Measurements from ENCODE around the gene IMMP2L. TPM values are rescaled to one million over a fixed set of nuclear protein-coding genes. Genes with fewer than 3 reads are reported as not detected.
A peak's percentile ranks its signal among the peaks of the same experiment; 100 is the strongest.

The IMMP2L gene
- total and polyA plus RNA-seq, 4 donors, result 7.3 to 21.1 (median 12.4) TPM

DNA sequence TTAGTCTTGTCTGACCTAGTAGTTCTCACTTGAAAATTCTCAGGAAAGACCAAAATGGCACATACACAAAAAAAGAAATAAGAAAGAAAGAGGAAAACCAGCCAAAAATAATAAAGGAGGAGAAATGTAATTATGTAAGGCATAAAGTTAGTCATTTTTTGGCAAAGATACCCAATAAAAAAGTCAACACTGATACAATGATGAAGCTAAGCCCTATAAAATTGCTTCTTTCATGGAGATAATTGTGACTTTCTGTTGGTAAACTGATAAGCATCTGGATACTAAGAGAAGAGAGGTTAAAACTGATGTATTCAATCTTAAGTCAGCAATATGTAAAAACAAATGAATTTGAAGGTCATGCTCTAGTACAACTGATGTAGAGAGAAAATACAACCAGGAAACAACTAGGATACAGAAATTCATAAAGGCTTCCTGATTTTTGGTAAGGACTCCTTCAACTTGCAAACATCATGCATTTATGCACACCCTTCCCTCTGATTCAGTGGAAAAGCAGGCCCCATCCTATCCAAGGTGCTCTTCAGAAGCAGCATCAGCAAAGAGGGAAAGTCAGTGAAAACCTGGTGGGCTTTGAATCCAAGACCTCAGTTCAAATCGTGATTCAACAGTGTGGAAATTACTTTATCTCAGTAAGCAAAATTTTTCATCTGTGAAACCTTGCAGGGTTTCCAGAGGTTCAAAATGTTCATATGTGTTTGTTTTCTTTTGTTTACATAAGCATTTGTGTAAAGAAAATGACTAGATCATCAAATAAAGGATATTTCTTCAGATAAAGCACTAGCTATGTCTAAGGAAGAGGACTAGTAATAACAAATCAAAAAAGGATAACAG, 32.6 kb downstream of the IMMP2L start:
- Histone ChIP-seq H3K4me3 (ENCODE audit: low read depth in 1 of 3, low read length in 3 of 3) (no peak overlapping the region), H3K36me3 (ENCODE audit: control insufficient read depth in 4 of 4, insufficient read depth in 3 of 4, low read depth in 1 of 4, low read length in 3 of 4) (no peaks in the 10 kb centered on the region), H3K9me3 (ENCODE audit: control insufficient read depth in 4 of 4, low read length in 3 of 4) (no peaks in the 10 kb centered on the region), H3K9ac (ENCODE audit: low read depth in 1 of 2, low read length in 2 of 2) (no peak overlapping the region), H3K27me3 (ENCODE audit: control insufficient read depth in 4 of 4, insufficient read depth in 4 of 4, low read length in 3 of 4) (no peaks in the 10 kb centered on the region), H3K27ac (ENCODE audit: low read depth in 1 of 2, low read length in 2 of 2) (no peak overlapping the region), H3K4me1 (ENCODE audit: control insufficient read depth in 4 of 4, insufficient read depth in 4 of 4, low read length in 3 of 4) (peaks cover 3 to 12% (median 10%) of the 10 kb centered on the region in 4 donors)
- no peak for DNase-seq (ENCODE audit: low spot score)
- TF ChIP-seq FOXA2 (IDR thresholded peaks at IDR 0.05), result peak; percentile 49
- TF ChIP-seq, protein P1, sequence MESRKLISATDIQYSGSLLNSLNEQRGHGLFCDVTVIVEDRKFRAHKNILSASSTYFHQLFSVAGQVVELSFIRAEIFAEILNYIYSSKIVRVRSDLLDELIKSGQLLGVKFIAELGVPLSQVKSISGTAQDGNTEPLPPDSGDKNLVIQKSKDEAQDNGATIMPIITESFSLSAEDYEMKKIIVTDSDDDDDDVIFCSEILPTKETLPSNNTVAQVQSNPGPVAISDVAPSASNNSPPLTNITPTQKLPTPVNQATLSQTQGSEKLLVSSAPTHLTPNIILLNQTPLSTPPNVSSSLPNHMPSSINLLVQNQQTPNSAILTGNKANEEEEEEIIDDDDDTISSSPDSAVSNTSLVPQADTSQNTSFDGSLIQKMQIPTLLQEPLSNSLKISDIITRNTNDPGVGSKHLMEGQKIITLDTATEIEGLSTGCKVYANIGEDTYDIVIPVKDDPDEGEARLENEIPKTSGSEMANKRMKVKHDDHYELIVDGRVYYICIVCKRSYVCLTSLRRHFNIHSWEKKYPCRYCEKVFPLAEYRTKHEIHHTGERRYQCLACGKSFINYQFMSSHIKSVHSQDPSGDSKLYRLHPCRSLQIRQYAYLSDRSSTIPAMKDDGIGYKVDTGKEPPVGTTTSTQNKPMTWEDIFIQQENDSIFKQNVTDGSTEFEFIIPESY (IDR thresholded peaks at IDR 0.05), result no peak
- 27% methylated on average over 1 of the region's 1 CpG for WGBS

DNA sequence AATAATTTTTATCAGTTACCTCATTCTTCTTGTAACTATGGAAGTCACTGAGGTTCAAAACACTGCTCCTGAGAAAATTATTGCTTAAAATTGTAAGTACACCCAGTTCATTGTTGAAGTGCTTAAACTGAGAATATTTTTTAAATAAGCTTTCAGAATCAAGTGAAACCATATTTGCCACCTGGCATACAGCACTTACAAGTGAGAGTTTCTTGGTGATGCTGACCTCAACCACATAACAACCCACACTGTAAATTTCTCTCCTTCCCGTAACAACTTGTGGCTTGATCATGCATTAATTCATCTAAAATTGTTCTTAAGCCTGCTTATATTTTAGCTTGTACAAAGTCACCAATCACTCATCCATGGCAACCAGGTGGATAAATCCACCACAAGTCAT, 34.0 kb downstream of the IMMP2L start:
- Histone ChIP-seq H3K9ac (ENCODE audit: low read depth in 1 of 2, low read length in 2 of 2) (no peak overlapping the region), H3K27ac (ENCODE audit: low read depth in 1 of 2, low read length in 2 of 2) (no peak overlapping the region), H3K4me3 (ENCODE audit: low read depth in 1 of 3, low read length in 3 of 3) (no peak overlapping the region), H3K27me3 (ENCODE audit: control insufficient read depth in 4 of 4, insufficient read depth in 4 of 4, low read length in 3 of 4) (no peaks in the 10 kb centered on the region), H3K9me3 (ENCODE audit: control insufficient read depth in 4 of 4, low read length in 3 of 4) (no peaks in the 10 kb centered on the region), H3K36me3 (ENCODE audit: control insufficient read depth in 4 of 4, insufficient read depth in 3 of 4, low read depth in 1 of 4, low read length in 3 of 4) (no peaks in the 10 kb centered on the region), H3K4me1 (ENCODE audit: control insufficient read depth in 4 of 4, insufficient read depth in 4 of 4, low read length in 3 of 4) (peaks cover 3 to 12% (median 10%) of the 10 kb centered on the region in 4 donors)
- whole genome bisulfite sequencing, result 94% methylated on average over 1 of the region's 1 CpG
- TF ChIP-seq EGR1 (IDR thresholded peaks at IDR 0.05; ENCODE audit: low read depth in 2 of 2) (no peak), NR2F2 (IDR thresholded peaks at IDR 0.05) (no peak), SP1 (IDR thresholded peaks at IDR 0.05) (no peak), HNF4G (IDR thresholded peaks at IDR 0.05) (no peak), GABPA (IDR thresholded peaks at IDR 0.05 in 1 of 2, conservative IDR thresholded peaks at IDR 0.05 in 1 of 2) (no peak), RXRA (IDR thresholded peaks at IDR 0.05) (no peak), JUND (IDR thresholded peaks at IDR 0.05) (no peak), FOXA2 (IDR thresholded peaks at IDR 0.05) (no peak), REST (IDR thresholded peaks at IDR 0.05) (no peak), FOXA1 (IDR thresholded peaks at IDR 0.05) (no peak), RAD21 (IDR thresholded peaks at IDR 0.05) (no peak), HNF4A (conservative IDR thresholded peaks at IDR 0.05) (no peak), TAF1 (conservative IDR thresholded peaks at IDR 0.05) (no peak), MAX (IDR thresholded peaks at IDR 0.05) (no peak), YY1 (IDR thresholded peaks at IDR 0.05) (no peak)
- TF ChIP-seq, protein P2, sequence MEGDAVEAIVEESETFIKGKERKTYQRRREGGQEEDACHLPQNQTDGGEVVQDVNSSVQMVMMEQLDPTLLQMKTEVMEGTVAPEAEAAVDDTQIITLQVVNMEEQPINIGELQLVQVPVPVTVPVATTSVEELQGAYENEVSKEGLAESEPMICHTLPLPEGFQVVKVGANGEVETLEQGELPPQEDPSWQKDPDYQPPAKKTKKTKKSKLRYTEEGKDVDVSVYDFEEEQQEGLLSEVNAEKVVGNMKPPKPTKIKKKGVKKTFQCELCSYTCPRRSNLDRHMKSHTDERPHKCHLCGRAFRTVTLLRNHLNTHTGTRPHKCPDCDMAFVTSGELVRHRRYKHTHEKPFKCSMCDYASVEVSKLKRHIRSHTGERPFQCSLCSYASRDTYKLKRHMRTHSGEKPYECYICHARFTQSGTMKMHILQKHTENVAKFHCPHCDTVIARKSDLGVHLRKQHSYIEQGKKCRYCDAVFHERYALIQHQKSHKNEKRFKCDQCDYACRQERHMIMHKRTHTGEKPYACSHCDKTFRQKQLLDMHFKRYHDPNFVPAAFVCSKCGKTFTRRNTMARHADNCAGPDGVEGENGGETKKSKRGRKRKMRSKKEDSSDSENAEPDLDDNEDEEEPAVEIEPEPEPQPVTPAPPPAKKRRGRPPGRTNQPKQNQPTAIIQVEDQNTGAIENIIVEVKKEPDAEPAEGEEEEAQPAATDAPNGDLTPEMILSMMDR (IDR thresholded peaks at IDR 0.05; ENCODE audit: low read depth, low read length, missing input control), result no peak
- TF ChIP-seq, protein P3, sequence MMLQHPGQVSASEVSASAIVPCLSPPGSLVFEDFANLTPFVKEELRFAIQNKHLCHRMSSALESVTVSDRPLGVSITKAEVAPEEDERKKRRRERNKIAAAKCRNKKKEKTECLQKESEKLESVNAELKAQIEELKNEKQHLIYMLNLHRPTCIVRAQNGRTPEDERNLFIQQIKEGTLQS (IDR thresholded peaks at IDR 0.05), result no peak
- TF ChIP-seq, protein P1 (IDR thresholded peaks at IDR 0.05), result no peak
- DNase-seq (ENCODE audit: low spot score), result no peak

Measured in liver (tissue), 9 donors.